HepG2 (cell line): Measurements from ENCODE around the gene TSC22D4. TPM values are rescaled to one million over a fixed set of nuclear protein-coding genes. Genes with fewer than 3 reads are reported as not detected.

ENCODE experiments used
- ATF2 ChIP-seq: sonication (generic); formaldehyde crosslinking; IDR thresholded peaks from 2 replicates; pipeline ENCODE4 v1.4.0; 2020; ENCODE audit warnings: missing genetic modification reagents
- DDIT3 ChIP-seq: sonication (generic); formaldehyde crosslinking; IDR thresholded peaks from 2 replicates; pipeline ENCODE4 v1.4.0; 2020; ENCODE audit warnings: mild to moderate bottlenecking, missing genetic modification reagents
- GLI4 ChIP-seq: sonication (generic); formaldehyde crosslinking; IDR thresholded peaks from 2 replicates; pipeline ENCODE4 v1.5.1; 2020; ENCODE audit warnings: missing genetic modification reagents, mild to moderate bottlenecking, moderate library complexity, borderline replicate concordance
- HDAC1 ChIP-seq: sonication (generic); formaldehyde crosslinking; IDR thresholded peaks from 2 replicates; pipeline ENCODE4 v1.5.1; 2020; ENCODE audit warnings: mild to moderate bottlenecking, missing genetic modification reagents
- KLF16 ChIP-seq, 2 experiments: sonication (generic) in 1 of 2; formaldehyde crosslinking in 1 of 2; IDR thresholded peaks; 2 replicates each; pipeline versions ENCODE4 v1.6.1 to v1.8.0; 2016 to 2023; ENCODE audit warnings: missing genetic modification reagents in 2 of 2, missing compliant biosample characterization in 1 of 2
- LBX2 ChIP-seq: sonication (generic); formaldehyde crosslinking; IDR thresholded peaks from 2 replicates; pipeline ENCODE4 v1.5.0; 2020; ENCODE audit warnings: missing genetic modification reagents, mild to moderate bottlenecking, borderline replicate concordance
- RERE ChIP-seq: IDR thresholded peaks from 2 replicates; pipeline ENCODE4 v1.6.1; 2016; ENCODE audit warnings: low read depth, missing genetic modification reagents, missing compliant biosample characterization
- SNAI1 ChIP-seq: sonication (generic); formaldehyde crosslinking; IDR thresholded peaks from 2 replicates; pipeline ENCODE4 v1.5.0; 2020; ENCODE audit warnings: mild to moderate bottlenecking, missing genetic modification reagents, borderline replicate concordance
- WIZ ChIP-seq: sonication (generic); formaldehyde crosslinking; IDR thresholded peaks from 2 replicates; pipeline ENCODE4 v1.5.1; 2020; ENCODE audit warnings: mild to moderate bottlenecking, missing genetic modification reagents
- ZBTB38 ChIP-seq: sonication (generic); formaldehyde crosslinking; IDR thresholded peaks from 2 replicates; pipeline ENCODE4 v1.5.1; 2020; ENCODE audit warnings: mild to moderate bottlenecking, missing genetic modification reagents
- ZFX ChIP-seq: sonication (generic); formaldehyde crosslinking; IDR thresholded peaks from 2 replicates; pipeline ENCODE4 v1.4.0; 2020; ENCODE audit warnings: mild to moderate bottlenecking, low read depth, missing genetic modification reagents, moderate library complexity
- ZFY ChIP-seq: sonication (generic); formaldehyde crosslinking; IDR thresholded peaks from 2 replicates; pipeline ENCODE4 v1.4.0; 2020; ENCODE audit warnings: missing genetic modification reagents
- ZNF574 ChIP-seq: sonication (generic); formaldehyde crosslinking; IDR thresholded peaks from 2 replicates; pipeline ENCODE4 v1.4.0; 2020; ENCODE audit warnings: missing genetic modification reagents
- ZNF879 ChIP-seq: sonication (generic); formaldehyde crosslinking; IDR thresholded peaks from 2 replicates; pipeline ENCODE4 v1.8.1; 2023; ENCODE audit warnings: missing genetic modification reagents
- polyA plus RNA-seq, 8 experiments: library from polyadenylated mRNA; depleted of rRNA in 3 of 8; stranded (reverse) in 7 of 8; unstranded in 1 of 8; fragments of >200 nt; fragmentation: Illumina TruSeq in 4 of 8; extraction: Trizol in 4 of 8; gene quantifications; 2 replicates each; pipeline versions ENCODE4 v1.2.1 to v1.2.3, GENCODE V29; 2011 to 2016; ENCODE audit warnings: low read depth in 4 of 8, missing spikeins in 1 of 8, mixed read lengths in 1 of 8; ENCODE audit not compliant: insufficient read depth in 1 of 8
- total RNA-seq, 5 experiments: library from RNA; depleted of rRNA; stranded (reverse); fragments of >200 nt; fragmentation: Illumina TruSeq; extraction: Trizol; gene quantifications; 2 replicates each; pipeline ENCODE4 v1.2.3, GENCODE V29; 2016; ENCODE audit warnings: low read depth in 1 of 5

Gene TSC22D4
- total and polyA plus RNA-seq, 2 of the 13 experiments (the other 11 are each of a cell fraction or from before 2014, with no cell fraction given): 7.7 to 8.7 TPM

GRCh38 chr7:100483090-100483721, 4.2 kb upstream of the TSC22D4 start (continued):
- TF ChIP-seq ATF2 (CRISPR knock-in tag): no peak
- TF ChIP-seq RERE: no peak
- peak; percentile 77 for TF ChIP-seq ZNF574
- peak; percentile 20; the same call in 1 of the 2 replicates for TF ChIP-seq HDAC1 (CRISPR knock-in tag)
- peak; percentile 37; the same call in 1 of the 2 replicates for TF ChIP-seq ZFY
- TF ChIP-seq ZFX: peak; percentile 40; the same call in 1 of the 2 replicates
- TF ChIP-seq LBX2 (CRISPR knock-in tag): no peak
- TF ChIP-seq WIZ (CRISPR knock-in tag): no peak
- no peak for TF ChIP-seq ZBTB38 (CRISPR knock-in tag)
- TF ChIP-seq SNAI1: no peak
- TF ChIP-seq KLF16 (CRISPR knock-in tag; IDR thresholded peaks at IDR 0.05): peak in 1 of 2 experiments; percentile 61; a peak in 2 of 4 replicates
- no peak for TF ChIP-seq ZNF879 (CRISPR knock-in tag)
- TF ChIP-seq DDIT3: no peak
- TF ChIP-seq GLI4: no peak
